PFSK-1 (cell line): ENCODE results near the gene RPN1.

Experiments used
- FOXP2 ChIP-seq: optimal IDR thresholded peaks from 2 replicates; pipeline ENCODE3; 2011; ENCODE audit warnings: borderline replicate concordance, control low read depth, inconsistent platforms; ENCODE audit not compliant: insufficient read depth; ENCODE audit errors: extremely low read length, extremely low read depth
- POLR2AphosphoS5 ChIP-seq: IDR thresholded peaks from 2 replicates; pipeline ENCODE4 v1.6.1; 2012; ENCODE audit warnings: low read depth, mild to moderate bottlenecking, control low read depth, low read length, moderate library complexity
- TAF1 ChIP-seq: IDR thresholded peaks from 2 replicates; pipeline ENCODE4 v1.6.1; 2012; ENCODE audit warnings: low read length, control low read depth, borderline replicate concordance; ENCODE audit not compliant: insufficient read depth
- TF ChIP-seq, protein P1 (sequence below), 2 experiments: IDR thresholded peaks; 2 replicates each; pipeline versions ENCODE4 v1.6.1 to v1.8.0; 2011 to 2012; ENCODE audit warnings: low read depth in 2 of 2, low read length in 2 of 2, control low read depth in 1 of 2, inconsistent platforms in 1 of 2, mild to moderate bottlenecking in 1 of 2, moderate library complexity in 1 of 2; ENCODE audit not compliant: insufficient read depth in 1 of 2

- no peak for TF ChIP-seq POLR2AphosphoS5
- no peak for TF ChIP-seq TAF1
- TF ChIP-seq, protein P1, sequence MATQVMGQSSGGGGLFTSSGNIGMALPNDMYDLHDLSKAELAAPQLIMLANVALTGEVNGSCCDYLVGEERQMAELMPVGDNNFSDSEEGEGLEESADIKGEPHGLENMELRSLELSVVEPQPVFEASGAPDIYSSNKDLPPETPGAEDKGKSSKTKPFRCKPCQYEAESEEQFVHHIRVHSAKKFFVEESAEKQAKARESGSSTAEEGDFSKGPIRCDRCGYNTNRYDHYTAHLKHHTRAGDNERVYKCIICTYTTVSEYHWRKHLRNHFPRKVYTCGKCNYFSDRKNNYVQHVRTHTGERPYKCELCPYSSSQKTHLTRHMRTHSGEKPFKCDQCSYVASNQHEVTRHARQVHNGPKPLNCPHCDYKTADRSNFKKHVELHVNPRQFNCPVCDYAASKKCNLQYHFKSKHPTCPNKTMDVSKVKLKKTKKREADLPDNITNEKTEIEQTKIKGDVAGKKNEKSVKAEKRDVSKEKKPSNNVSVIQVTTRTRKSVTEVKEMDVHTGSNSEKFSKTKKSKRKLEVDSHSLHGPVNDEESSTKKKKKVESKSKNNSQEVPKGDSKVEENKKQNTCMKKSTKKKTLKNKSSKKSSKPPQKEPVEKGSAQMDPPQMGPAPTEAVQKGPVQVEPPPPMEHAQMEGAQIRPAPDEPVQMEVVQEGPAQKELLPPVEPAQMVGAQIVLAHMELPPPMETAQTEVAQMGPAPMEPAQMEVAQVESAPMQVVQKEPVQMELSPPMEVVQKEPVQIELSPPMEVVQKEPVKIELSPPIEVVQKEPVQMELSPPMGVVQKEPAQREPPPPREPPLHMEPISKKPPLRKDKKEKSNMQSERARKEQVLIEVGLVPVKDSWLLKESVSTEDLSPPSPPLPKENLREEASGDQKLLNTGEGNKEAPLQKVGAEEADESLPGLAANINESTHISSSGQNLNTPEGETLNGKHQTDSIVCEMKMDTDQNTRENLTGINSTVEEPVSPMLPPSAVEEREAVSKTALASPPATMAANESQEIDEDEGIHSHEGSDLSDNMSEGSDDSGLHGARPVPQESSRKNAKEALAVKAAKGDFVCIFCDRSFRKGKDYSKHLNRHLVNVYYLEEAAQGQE (IDR thresholded peaks at IDR 0.05; ENCODE audit: insufficient read depth in 1 of 2, low read depth in 2 of 2, low read length in 2 of 2) = no peak
- no peak for TF ChIP-seq FOXP2
Observed at GRCh38 chr3:128585189-128585588, 65.4 kb downstream of the RPN1 start.
